NCI-H2107 treated with DMSO at 0.1 percent for 48 hours (cell line): Measurements from ENCODE around the gene HCRTR2.
"Not testable (repeated sequence)": the region's sequence is repeated elsewhere in the genome, so short reads cannot be mapped to it uniquely, and the experiment has no call there.

Experiments
- DNase-seq: peaks from one replicate; lab custom pipeline; 2025; ENCODE audit not compliant: unreplicated experiment; lab: John Stamatoyannopoulos, UW

Gene HCRTR2

DNA sequence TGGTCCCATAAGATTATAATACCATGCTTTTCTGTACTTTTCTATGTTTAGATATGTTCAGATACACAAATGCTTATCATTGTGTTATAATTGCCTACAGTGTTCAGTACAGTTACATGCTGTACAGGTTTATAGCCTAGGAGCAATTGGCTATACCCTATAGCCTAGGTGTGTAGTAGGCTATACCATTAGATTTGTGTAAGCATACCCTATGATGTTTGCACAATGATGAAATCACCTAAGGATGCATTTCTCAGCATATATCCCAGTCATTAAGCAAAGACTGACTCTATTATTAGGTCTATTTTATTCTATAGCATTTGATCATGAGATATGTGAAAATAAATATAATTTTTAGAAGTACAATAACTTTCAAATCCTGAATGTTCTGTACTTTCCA, 36.6 kb downstream of the HCRTR2 start:
- no peak for DNase-seq

GRCh38 chr6:55212156-55212555, 37.8 kb downstream of the HCRTR2 start:
- no peak for DNase-seq

- no peak for DNase-seq
Observed at GRCh38 chr6:55220961-55221360, 46.6 kb downstream of the HCRTR2 start.

DNA sequence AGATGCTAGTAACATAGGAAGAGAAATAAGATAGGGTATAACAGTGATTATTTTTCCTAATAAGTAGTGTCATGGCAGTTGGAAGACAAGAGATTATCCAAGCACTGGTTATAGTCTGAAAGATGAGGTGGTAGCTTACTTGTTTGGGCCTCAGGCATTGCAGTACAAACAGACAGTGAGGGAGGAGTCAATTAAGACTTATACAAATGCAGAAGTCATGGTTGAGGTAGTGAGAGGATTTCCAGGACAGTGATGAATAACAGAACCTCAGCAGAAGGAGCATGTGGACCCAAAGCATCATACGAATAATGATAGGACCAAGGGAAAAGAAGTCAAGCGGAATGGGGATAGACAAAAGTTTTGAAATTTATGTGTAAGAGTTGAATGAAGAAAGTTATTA, 53.5 kb downstream of the HCRTR2 start:
- no peak for DNase-seq

DNA sequence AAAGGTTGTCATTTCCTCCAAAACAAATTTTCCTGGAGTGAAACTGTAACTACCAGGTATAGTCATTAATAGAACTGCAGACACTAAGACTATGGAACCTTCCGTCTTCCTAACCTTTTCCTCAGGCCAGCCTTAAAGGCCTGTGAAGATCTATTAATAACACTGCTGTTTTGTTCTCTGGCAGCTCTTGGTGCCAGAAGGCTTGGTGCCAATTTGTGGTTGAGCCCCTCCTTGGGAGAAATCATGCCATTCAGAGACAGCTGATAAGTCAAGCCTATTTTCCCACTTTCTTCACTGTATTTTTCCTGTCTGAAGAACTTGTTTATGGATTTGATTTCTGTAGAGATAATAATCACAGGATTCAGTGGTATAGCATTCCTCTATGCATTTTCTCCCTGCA, 64.8 kb downstream of the HCRTR2 start:
- no peak for DNase-seq

DNA sequence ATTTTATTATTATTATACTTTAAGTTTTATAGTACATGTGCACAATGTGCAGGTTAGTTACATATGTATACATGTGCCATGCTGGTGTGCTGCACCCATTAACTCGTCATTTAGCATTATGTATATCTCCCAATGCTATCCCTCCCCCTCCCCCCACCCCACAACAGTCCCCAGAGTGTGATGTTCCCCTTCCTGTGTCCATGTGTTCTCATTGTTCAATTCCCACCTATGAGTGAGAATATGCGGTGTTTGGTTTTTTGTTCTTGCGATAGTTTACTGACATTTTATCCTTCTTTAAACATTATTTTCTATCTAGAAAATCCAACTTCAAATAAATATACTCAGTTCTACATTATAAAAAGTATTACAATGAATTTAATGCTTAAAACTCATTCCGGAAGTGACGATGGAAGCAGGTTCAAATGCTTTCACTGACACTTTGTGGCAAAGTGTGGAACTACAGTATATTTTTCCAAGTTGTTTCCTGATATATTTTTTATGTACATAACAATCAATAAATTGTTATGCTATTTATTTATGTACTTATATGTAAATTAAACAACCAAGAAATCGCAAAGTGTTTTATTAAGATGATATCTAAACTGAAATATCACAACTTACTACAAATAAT, 66.8 kb downstream of the HCRTR2 start:
- DNase-seq = not testable (repeated sequence)

GRCh38 chr6:55250400-55250799, 76.1 kb downstream of the HCRTR2 start:
- DNase-seq = no peak

GRCh38 chr6:55255113-55255512, 80.8 kb downstream of the HCRTR2 start:
- no peak for DNase-seq

DNA sequence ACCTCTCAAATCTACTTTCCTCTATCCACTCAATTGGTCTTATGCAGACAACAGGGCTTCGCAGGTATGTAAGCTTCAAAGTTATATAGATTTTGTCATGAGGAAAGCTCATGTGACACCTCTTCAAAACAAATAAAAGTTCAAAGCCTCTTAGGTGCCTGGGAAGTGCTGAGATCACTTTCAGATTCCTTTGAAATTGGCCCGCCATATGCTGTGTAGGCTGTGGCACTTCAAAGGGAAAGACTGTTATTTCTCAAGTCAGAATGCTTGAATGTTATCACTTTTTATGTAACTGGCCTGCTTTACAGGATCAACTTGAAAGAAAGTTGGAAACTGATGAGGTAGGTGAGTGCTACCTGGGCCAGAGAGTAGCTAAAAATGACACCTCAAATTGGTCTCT, 85.9 kb downstream of the HCRTR2 start:
- DNase-seq = no peak

GRCh38 chr6:55265409-55266114, 91.2 kb downstream of the HCRTR2 start:
- no peak for DNase-seq

- DNase-seq = no peak
Observed at GRCh38 chr6:55266896-55267295, 92.6 kb downstream of the HCRTR2 start.

GRCh38 chr6:55276745-55277530, 102.6 kb downstream of the HCRTR2 start:
- peak; percentile 1 for DNase-seq

DNA sequence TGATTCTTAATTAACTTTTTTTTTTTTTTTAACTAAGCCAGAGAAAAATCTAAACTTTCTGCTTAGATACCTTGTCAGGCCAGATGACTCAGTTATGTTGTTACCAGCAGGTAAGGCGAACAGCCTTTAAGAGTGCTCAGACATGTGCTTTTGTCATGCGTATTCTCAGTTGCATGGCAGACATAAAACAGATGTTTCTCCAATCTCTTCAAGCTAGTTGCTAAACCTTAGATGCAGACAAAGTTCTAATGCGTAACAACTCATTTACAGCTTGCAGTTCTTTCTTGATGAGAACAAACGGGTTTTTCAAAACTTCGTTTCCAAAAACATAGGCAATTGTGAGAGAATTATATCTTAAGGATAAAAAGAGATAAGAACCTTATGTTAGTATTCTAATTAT, 103.3 kb downstream of the HCRTR2 start:
- no peak for DNase-seq

DNA sequence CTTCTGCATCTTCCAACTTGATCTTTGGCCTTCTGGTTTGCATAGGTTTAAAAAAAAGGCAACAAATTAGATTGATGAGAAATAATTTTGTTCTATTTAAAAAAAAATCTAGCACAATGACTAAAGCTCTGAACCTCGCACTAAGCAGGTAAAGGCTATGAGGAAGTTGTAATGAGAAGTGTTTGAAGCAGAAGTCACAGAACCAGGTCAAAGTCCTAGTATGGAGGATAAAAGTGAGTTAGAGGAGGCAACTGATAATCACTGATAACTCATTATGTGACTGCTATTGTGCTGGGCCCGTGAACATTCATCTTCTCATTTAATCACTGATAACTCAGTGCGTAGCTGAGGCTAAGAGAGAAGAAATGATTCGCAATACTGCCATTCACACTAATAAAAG, 106.9 kb downstream of the HCRTR2 start:
- DNase-seq = no peak

DNA sequence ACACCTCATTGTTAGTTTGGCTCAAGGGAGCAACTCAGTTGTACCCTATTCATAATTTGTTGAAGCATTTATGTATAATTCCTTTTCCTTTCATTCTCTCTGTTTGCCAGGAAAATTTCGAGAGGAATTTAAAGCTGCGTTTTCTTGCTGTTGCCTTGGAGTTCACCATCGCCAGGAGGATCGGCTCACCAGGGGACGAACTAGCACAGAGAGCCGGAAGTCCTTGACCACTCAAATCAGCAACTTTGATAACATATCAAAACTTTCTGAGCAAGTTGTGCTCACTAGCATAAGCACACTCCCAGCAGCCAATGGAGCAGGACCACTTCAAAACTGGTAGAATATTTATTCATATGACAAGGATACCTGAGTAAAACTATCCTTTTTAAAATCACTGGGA, 107.8 kb downstream of the HCRTR2 start:
- DNase-seq = no peak

GRCh38 chr6:55286824-55287223, 112.5 kb downstream of the HCRTR2 start:
- DNase-seq = no peak

DNA sequence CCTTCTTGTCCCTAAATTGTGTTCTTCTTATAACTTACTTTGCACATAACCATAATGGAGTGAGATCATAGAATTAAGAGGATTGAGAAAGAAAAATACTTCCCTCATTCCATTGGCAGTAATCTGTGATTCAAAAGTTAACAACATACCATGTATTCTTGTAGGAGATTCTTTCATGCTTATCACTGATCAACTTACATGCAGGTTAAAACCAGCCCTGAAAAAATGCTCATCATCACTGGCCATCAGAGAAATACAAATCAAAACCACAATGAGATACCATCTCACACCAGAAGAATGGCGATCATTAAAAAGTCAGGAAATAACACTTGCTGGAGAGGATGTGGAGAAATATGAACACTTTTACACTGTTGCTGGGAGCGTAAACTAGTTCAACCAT, 116.4 kb downstream of the HCRTR2 start:
- no peak for DNase-seq

DNA sequence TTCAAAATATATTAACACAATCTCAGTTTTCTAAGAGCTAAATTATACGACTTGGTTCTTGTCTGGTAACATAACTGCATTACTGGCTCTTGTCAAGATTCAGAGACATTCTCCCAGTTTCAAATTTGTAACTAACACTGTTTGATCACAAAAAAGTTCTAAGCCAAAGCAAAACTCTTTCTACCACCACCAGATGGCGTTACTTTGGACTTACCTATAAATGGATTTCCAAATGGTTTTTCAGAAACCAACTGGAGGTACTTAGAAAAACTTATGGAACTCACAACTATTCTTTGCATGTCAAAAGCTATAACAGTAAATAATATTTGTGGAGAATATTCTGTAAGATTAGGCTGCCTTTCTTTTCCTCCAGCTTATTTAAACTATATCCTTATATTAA, 118.8 kb downstream of the HCRTR2 start:
- DNase-seq = no peak

GRCh38 chr6:55297214-55297613, 122.9 kb downstream of the HCRTR2 start:
- DNase-seq = not testable (repeated sequence)

DNA sequence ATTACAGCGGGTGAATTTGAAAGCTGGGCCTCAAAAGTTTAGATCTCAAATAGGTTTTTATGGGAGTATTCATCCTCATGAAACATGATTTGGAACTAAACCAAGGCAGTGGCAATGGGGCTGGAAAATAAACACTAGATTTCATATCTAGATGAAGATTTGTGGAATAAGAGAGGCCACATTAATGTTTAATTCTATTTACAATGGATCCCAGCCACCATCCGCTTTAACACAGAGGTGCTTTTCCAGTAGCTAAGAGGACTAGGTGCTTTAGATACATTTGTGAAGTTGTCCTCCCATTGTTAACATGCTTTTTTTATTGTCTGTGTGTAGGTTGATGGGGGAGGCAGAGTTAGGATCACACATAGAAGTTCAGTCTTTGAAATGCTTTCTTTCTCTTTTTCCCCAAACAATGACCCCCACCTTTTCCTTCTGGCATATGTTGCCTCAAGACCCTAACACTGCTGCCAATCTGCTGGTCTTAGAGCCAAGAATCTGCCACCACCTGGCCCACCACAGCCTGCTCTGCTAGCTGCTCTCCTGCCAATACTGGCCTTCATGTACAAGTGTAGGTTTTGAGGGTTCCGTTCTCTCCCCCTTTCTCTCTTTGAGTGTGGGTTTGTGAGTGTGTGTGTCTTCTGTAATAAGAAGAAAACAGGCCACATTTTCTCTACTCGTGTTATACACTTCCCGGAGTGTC, 125.1 kb downstream of the HCRTR2 start:
- DNase-seq = no peak

GRCh38 chr6:55304747-55305146, 130.4 kb downstream of the HCRTR2 start:
- no peak for DNase-seq
